HepG2 (cell line): Measurements from ENCODE around the gene GTF3C5. TPM values are rescaled to one million over a fixed set of nuclear protein-coding genes. Genes with fewer than 3 reads are reported as not detected.

Experiments used
- ATAD3A ChIP-seq: sonication (generic); formaldehyde crosslinking; IDR thresholded peaks from 2 replicates; pipeline ENCODE4 v1.4.0; 2020; ENCODE audit warnings: missing genetic modification reagents
- ATRX ChIP-seq: sonication (generic); formaldehyde crosslinking; IDR thresholded peaks from 2 replicates; pipeline ENCODE4 v1.4.0; 2020; ENCODE audit warnings: missing genetic modification reagents, borderline replicate concordance
- ERF ChIP-seq: IDR thresholded peaks from 2 replicates; pipeline ENCODE4 v1.6.1; 2018; ENCODE audit warnings: missing biosample characterization, missing genetic modification reagents
- GATAD1 ChIP-seq: IDR thresholded peaks from 2 replicates; pipeline ENCODE4 v1.6.1; 2016; ENCODE audit warnings: missing genetic modification reagents, missing compliant biosample characterization
- IRF2 ChIP-seq: IDR thresholded peaks from 2 replicates; pipeline ENCODE4 v1.6.1; 2018; ENCODE audit warnings: missing genetic modification reagents, missing compliant biosample characterization
- MAFG ChIP-seq: sonication (generic); formaldehyde crosslinking; IDR thresholded peaks from 2 replicates; pipeline ENCODE4 v1.5.1; 2020; ENCODE audit warnings: mild to moderate bottlenecking, missing genetic modification reagents
- MBD4 ChIP-seq: IDR thresholded peaks from 2 replicates; pipeline ENCODE4 v1.6.1; 2012; ENCODE audit warnings: low read length, inconsistent platforms, borderline replicate concordance
- PITX1 ChIP-seq: sonication (generic); formaldehyde crosslinking; IDR thresholded peaks from 2 replicates; pipeline ENCODE4 v1.5.1; 2020; ENCODE audit warnings: mild to moderate bottlenecking, missing genetic modification reagents
- RFX1 ChIP-seq: fragments of 450-650 bp; IDR thresholded peaks from 2 replicates; pipeline ENCODE4 v1.6.1; 2017
- YEATS2 ChIP-seq: sonication (generic); formaldehyde crosslinking; IDR thresholded peaks from 2 replicates; pipeline ENCODE4 v1.4.0; 2020; ENCODE audit warnings: missing genetic modification reagents, borderline replicate concordance
- ZBTB1 ChIP-seq: sonication (generic); formaldehyde crosslinking; IDR thresholded peaks from 2 replicates; pipeline ENCODE4 v1.4.0; 2020; ENCODE audit warnings: missing genetic modification reagents, borderline replicate concordance
- ZBTB42 ChIP-seq: sonication (generic); formaldehyde crosslinking; IDR thresholded peaks from 2 replicates; pipeline ENCODE4 v1.5.0; 2020; ENCODE audit warnings: mild to moderate bottlenecking, missing genetic modification reagents
- ZNF562 ChIP-seq: sonication (generic); formaldehyde crosslinking; IDR thresholded peaks from 2 replicates; pipeline ENCODE4 v1.8.0; 2022; ENCODE audit warnings: missing genetic modification reagents, borderline replicate concordance
- ZNF563 ChIP-seq: sonication (generic); formaldehyde crosslinking; IDR thresholded peaks from 2 replicates; pipeline ENCODE4 v1.8.0; 2022; ENCODE audit warnings: mild to moderate bottlenecking, moderate library complexity, missing genetic modification reagents
- ZNF572 ChIP-seq: sonication (generic); formaldehyde crosslinking; IDR thresholded peaks from 2 replicates; pipeline ENCODE4 v1.5.1; 2020; ENCODE audit warnings: mild to moderate bottlenecking, missing genetic modification reagents
- ZNF724P ChIP-seq: sonication (generic); formaldehyde crosslinking; IDR thresholded peaks from 2 replicates; pipeline ENCODE4 v1.8.0; 2022; ENCODE audit warnings: missing genetic modification reagents, borderline replicate concordance
- ZNF816 ChIP-seq: sonication (generic); formaldehyde crosslinking; IDR thresholded peaks from 2 replicates; pipeline ENCODE4 v1.8.0; 2022; ENCODE audit warnings: missing genetic modification reagents, mild to moderate bottlenecking, borderline replicate concordance
- ZSCAN30 ChIP-seq: sonication (generic); formaldehyde crosslinking; IDR thresholded peaks from 2 replicates; pipeline ENCODE4 v1.5.0; 2020; ENCODE audit warnings: mild to moderate bottlenecking, missing genetic modification reagents
- polyA plus RNA-seq, 8 experiments: library from polyadenylated mRNA; depleted of rRNA in 3 of 8; stranded (reverse) in 7 of 8; unstranded in 1 of 8; fragments of >200 nt; fragmentation: Illumina TruSeq in 4 of 8; extraction: Trizol in 4 of 8; gene quantifications; 2 replicates each; pipeline versions ENCODE4 v1.2.1 to v1.2.3, GENCODE V29; 2011 to 2016; ENCODE audit warnings: low read depth in 4 of 8, missing spikeins in 1 of 8, mixed read lengths in 1 of 8; ENCODE audit not compliant: insufficient read depth in 1 of 8
- total RNA-seq, 5 experiments: library from RNA; depleted of rRNA; stranded (reverse); fragments of >200 nt; fragmentation: Illumina TruSeq; extraction: Trizol; gene quantifications; 2 replicates each; pipeline ENCODE4 v1.2.3, GENCODE V29; 2016; ENCODE audit warnings: low read depth in 1 of 5
- TF ChIP-seq, protein P1 (sequence below): sonication (generic); formaldehyde crosslinking; IDR thresholded peaks from 2 replicates; pipeline ENCODE4 v1.5.1; 2020; ENCODE audit warnings: missing genetic modification reagents, mild to moderate bottlenecking, borderline replicate concordance
- TF ChIP-seq, protein P2 (sequence below): sonication (generic); formaldehyde crosslinking; IDR thresholded peaks from 2 replicates; pipeline ENCODE4 v1.8.0; 2022; ENCODE audit warnings: missing genetic modification reagents, mild to moderate bottlenecking, moderate library complexity, borderline replicate concordance
- TF ChIP-seq, protein P3 (sequence below): sonication (generic); formaldehyde crosslinking; IDR thresholded peaks from 2 replicates; pipeline ENCODE4 v1.4.0; 2020; ENCODE audit warnings: low read depth, missing genetic modification reagents
- TF ChIP-seq, protein P4 (sequence below): sonication (generic); formaldehyde crosslinking; IDR thresholded peaks from 2 replicates; pipeline ENCODE4 v1.8.1; 2023; ENCODE audit warnings: mild to moderate bottlenecking, missing genetic modification reagents

GTF3C5 gene
- total and polyA plus RNA-seq, 2 of the 13 experiments (the other 11 are each of a cell fraction or from before 2014, with no cell fraction given): 66.9 to 92.6 TPM

DNA sequence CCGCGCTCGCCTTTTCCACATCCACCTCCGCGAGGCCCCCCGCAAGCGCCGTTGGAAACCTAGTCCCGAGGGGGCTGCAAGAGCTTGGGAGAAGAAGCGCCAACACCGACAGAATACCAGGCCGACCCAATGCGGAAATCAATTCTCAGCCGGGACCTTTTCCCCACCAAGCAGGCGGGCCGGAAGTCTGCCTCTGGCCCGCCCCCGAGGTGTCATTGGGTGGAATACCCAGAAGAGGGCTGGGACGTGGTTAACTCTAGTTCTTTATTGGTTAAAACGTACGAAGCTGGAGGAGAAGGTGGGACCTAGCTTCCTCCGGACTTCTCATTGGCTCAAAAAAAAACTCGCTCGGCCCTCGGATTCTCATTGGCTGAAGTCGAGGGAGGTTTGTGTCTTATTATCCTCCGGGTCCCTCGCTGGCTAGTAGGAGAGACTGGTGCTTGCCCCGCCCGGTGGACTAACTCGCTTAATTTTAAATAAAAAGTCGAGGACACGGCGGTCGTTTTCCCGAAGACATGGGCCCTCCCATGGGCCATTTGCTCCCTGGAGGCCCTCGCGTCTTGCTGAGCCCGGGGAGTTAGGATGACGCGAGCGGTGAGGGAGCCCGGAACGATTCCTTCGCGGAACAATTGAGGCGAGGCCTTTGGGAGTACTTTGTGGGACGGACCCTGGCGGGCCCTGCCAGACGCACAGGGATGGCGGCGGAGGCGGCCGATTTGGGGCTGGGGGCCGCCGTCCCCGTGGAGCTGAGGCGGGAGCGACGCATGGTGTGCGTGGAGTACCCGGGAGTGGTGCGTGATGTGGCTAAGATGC, at the start of gene GTF3C5 (continued):
- TF ChIP-seq, protein P1, sequence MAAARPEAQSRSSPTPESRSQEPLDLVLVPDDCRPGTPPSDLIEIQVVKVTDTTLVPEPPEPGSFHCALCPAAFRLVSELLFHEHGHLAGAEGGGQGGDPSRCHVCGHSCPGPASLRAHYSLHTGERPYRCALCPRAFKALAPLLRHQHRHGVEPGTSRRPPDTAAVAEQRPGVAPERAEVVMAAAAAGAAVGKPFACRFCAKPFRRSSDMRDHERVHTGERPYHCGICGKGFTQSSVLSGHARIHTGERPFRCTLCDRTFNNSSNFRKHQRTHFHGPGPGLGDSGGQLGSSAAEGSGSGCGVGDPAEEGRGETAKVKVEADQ (CRISPR knock-in tag): peak; percentile 89
- TF ChIP-seq ZNF816: peak; percentile 85
- peak; percentile 44; the same call in 1 of the 2 replicates for TF ChIP-seq ATAD3A (CRISPR knock-in tag)
- TF ChIP-seq RFX1: no peak
- no peak for TF ChIP-seq ZNF562 (CRISPR knock-in tag)
- no peak; the same call in 1 of the 2 replicates for TF ChIP-seq PITX1 (CRISPR knock-in tag)
- TF ChIP-seq GATAD1 (CRISPR knock-in tag): peak; percentile 99
- no peak for TF ChIP-seq ZBTB42 (CRISPR knock-in tag)
- TF ChIP-seq, protein P2, sequence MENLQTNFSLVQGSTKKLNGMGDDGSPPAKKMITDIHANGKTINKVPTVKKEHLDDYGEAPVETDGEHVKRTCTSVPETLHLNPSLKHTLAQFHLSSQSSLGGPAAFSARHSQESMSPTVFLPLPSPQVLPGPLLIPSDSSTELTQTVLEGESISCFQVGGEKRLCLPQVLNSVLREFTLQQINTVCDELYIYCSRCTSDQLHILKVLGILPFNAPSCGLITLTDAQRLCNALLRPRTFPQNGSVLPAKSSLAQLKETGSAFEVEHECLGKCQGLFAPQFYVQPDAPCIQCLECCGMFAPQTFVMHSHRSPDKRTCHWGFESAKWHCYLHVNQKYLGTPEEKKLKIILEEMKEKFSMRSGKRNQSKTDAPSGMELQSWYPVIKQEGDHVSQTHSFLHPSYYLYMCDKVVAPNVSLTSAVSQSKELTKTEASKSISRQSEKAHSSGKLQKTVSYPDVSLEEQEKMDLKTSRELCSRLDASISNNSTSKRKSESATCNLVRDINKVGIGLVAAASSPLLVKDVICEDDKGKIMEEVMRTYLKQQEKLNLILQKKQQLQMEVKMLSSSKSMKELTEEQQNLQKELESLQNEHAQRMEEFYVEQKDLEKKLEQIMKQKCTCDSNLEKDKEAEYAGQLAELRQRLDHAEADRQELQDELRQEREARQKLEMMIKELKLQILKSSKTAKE: no peak
- TF ChIP-seq MAFG: no peak
- TF ChIP-seq, protein P3, sequence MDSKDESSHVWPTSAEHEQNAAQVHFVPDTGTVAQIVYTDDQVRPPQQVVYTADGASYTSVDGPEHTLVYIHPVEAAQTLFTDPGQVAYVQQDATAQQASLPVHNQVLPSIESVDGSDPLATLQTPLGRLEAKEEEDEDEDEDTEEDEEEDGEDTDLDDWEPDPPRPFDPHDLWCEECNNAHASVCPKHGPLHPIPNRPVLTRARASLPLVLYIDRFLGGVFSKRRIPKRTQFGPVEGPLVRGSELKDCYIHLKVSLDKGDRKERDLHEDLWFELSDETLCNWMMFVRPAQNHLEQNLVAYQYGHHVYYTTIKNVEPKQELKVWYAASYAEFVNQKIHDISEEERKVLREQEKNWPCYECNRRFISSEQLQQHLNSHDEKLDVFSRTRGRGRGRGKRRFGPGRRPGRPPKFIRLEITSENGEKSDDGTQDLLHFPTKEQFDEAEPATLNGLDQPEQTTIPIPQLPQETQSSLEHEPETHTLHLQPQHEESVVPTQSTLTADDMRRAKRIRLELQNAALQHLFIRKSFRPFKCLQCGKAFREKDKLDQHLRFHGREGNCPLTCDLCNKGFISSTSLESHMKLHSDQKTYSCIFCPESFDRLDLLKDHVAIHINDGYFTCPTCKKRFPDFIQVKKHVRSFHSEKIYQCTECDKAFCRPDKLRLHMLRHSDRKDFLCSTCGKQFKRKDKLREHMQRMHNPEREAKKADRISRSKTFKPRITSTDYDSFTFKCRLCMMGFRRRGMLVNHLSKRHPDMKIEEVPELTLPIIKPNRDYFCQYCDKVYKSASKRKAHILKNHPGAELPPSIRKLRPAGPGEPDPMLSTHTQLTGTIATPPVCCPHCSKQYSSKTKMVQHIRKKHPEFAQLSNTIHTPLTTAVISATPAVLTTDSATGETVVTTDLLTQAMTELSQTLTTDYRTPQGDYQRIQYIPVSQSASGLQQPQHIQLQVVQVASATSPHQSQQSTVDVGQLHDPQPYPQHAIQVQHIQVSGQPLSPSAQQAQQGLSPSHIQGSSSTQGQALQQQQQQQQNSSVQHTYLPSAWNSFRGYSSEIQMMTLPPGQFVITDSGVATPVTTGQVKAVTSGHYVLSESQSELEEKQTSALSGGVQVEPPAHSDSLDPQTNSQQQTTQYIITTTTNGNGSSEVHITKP: no peak
- no peak for TF ChIP-seq MBD4
- peak; percentile 94 for TF ChIP-seq YEATS2 (CRISPR knock-in tag)
- TF ChIP-seq ZSCAN30 (CRISPR knock-in tag): 0 out of 2 replicates have a peak, but pooled peaks have one; percentile 50
- no peak; the same call in 1 of the 2 replicates for TF ChIP-seq ZBTB1 (CRISPR knock-in tag)
- no peak for TF ChIP-seq ZNF572 (CRISPR knock-in tag)
- TF ChIP-seq, protein P4, sequence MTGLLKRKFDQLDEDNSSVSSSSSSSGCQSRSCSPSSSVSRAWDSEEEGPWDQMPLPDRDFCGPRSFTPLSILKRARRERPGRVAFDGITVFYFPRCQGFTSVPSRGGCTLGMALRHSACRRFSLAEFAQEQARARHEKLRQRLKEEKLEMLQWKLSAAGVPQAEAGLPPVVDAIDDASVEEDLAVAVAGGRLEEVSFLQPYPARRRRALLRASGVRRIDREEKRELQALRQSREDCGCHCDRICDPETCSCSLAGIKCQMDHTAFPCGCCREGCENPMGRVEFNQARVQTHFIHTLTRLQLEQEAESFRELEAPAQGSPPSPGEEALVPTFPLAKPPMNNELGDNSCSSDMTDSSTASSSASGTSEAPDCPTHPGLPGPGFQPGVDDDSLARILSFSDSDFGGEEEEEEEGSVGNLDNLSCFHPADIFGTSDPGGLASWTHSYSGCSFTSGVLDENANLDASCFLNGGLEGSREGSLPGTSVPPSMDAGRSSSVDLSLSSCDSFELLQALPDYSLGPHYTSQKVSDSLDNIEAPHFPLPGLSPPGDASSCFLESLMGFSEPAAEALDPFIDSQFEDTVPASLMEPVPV: no peak; the same call in 1 of the 2 replicates
- TF ChIP-seq IRF2 (CRISPR knock-in tag): peak; percentile 20; the same call in 1 of the 2 replicates
- TF ChIP-seq ERF (CRISPR knock-in tag): no peak; the same call in 1 of the 2 replicates
- TF ChIP-seq ZNF724P: no peak; the same call in 1 of the 2 replicates
- no peak for TF ChIP-seq ATRX
- peak; percentile 87 for TF ChIP-seq ZNF563
